Measurements from ENCODE around the gene NAALADL2. TPM values are rescaled to one million over a fixed set of nuclear protein-coding genes. Genes with fewer than 3 reads are reported as not detected.
A peak's percentile ranks its signal among the peaks of the same experiment; 100 is the strongest.

The NAALADL2 gene
- total RNA-seq, 1 donor from 2014 or later: 2.9 TPM

GRCh38 chr3:175493301-175493700 lies 634.2 kb downstream of the NAALADL2 start:
- no peak for TF ChIP-seq CTCF (conservative IDR thresholded peaks at IDR 0.05; ENCODE audit: low read depth, low read length)
- DNase-seq (ENCODE audit: low read depth): peak; percentile 56
- peak overlapping the region; percentile 12 for H3K4me3 ChIP-seq (ENCODE audit: low read depth, low read length)

GRCh38 chr3:175495331-175495730 lies 636.2 kb downstream of the NAALADL2 start:
- DNase-seq (ENCODE audit: low read depth): no peak
- H3K4me3 ChIP-seq (ENCODE audit: low read depth, low read length): no peak overlapping the region
- no peak for TF ChIP-seq CTCF (conservative IDR thresholded peaks at IDR 0.05; ENCODE audit: low read depth, low read length)

GRCh38 chr3:175502155-175502554 lies 643.0 kb downstream of the NAALADL2 start:
- H3K4me3 ChIP-seq (ENCODE audit: low read depth, low read length): no peak overlapping the region
- DNase-seq (ENCODE audit: low read depth): no peak
- no peak for TF ChIP-seq CTCF (conservative IDR thresholded peaks at IDR 0.05; ENCODE audit: low read depth, low read length)

- no peak overlapping the region for H3K4me3 ChIP-seq (ENCODE audit: low read depth, low read length)
- no peak for DNase-seq (ENCODE audit: low read depth)
- TF ChIP-seq CTCF (conservative IDR thresholded peaks at IDR 0.05; ENCODE audit: low read depth, low read length): no peak
These were observed 652.2 kb downstream of the NAALADL2 start for GRCh38 chr3:175511219-175511785.

GRCh38 chr3:175512700-175513099 lies 653.6 kb downstream of the NAALADL2 start:
- no peak overlapping the region for H3K4me3 ChIP-seq (ENCODE audit: low read depth, low read length)
- TF ChIP-seq CTCF (conservative IDR thresholded peaks at IDR 0.05; ENCODE audit: low read depth, low read length): no peak

GRCh38 chr3:175518459-175518858 lies 659.3 kb downstream of the NAALADL2 start:
- H3K4me3 ChIP-seq (ENCODE audit: low read depth, low read length): no peak overlapping the region
- no peak for DNase-seq (ENCODE audit: low read depth)
- TF ChIP-seq CTCF (conservative IDR thresholded peaks at IDR 0.05; ENCODE audit: low read depth, low read length): no peak

More at GRCh38 chr3:175512700-175513099, 653.6 kb downstream of the NAALADL2 start:
- no peak for DNase-seq (ENCODE audit: low read depth)

GRCh38 chr3:175521406-175521805 lies 662.3 kb downstream of the NAALADL2 start:
- no peak for TF ChIP-seq CTCF (conservative IDR thresholded peaks at IDR 0.05; ENCODE audit: low read depth, low read length)
- DNase-seq (ENCODE audit: low read depth): no peak
- H3K4me3 ChIP-seq (ENCODE audit: low read depth, low read length): no peak overlapping the region

Data from epithelial cell of proximal tubule (primary cell).